Embryonic facial prominence (tissue), 1 donor: Measurements from ENCODE around the gene PRKN.

Experiments used
- DNase-seq: peaks from one replicate; pipeline ENCODE4 v3.0.0-alpha.2; 2016; ENCODE audit errors: extremely low spot score

The PRKN gene

DNA sequence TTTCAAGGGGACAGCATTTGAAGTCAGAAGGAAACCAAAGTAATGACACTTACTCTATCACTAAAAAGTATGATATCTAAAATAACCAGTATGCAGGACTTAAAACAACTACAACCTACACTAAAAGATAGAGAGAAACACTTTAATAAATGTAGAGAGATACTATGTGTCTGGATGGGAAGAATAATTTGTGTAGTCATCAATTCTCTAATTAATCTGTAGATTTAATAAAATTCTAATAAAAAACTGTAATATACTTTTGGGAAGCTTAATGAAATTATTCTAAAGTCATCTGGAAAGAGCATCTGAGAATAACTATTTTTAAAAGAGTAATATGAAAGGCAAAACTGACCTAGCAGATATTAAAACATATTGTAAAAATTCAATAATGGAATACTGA lies 52.1 kb downstream of the PRKN start:
- no peak for DNase-seq

DNA sequence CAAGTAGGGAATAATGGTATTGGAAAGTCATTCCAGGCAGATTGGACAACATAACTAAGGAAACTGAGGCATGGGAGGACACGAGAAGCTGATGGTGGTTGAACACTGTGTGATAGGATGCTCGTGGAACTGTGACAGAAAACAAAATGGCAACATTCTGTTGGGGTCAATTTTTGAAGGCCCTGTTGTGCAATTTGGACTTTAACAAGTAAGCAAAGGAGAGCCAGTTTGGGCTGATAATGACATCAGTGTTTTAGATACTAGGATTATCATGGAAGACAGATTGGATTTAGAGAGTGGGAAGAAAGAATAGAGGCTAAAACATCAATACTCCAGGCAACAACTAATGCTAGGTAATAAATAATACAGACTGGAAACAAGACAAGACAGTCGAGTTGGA lies 53.1 kb downstream of the PRKN start:
- DNase-seq = no peak

DNA sequence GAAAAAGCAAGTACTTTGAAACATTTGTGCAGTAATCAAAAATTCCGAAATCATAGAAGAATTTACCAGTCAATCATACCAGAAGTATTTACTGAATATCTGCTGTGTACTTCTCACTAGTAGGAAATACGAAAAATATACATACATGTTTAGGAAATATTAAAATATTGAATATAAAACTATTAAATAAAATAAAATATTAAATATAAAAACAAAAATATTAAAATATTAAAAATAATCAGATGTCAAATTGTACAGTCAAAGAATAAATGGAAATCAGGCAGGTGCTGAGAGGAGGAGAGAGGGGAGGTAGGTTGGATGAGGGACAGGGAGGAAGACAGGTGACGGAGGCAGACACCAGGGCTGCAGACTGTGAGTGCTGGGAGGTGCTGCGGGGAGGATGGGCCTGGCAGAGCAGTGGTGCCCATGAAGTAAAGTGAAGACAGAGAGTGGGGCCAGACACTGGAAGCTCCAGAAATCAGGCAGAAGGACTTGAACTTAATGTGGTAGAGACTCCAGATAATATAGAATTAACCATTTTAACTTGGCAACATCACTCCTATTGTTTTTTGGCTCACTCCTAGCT lies 55.9 kb downstream of the PRKN start:
- no peak for DNase-seq

DNA sequence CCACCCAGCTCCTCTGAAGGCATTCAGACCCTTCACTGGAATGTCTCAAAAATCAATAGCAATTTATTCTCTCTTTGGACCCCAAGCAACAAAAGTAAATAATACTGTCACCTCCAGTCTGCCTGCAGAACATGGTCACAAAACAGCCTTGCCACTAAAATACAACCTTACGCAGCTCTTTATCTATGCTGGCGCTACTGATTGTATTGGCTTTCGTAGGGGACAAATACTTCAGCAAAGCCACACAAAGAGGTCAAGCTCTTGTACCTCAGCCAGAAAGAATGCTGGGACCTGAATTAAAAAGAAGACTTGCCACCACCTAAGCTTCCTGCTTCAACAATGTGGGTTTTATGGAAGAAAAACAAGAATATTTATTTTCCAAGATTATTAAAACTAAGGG lies 57.2 kb downstream of the PRKN start:
- DNase-seq = no peak

DNA sequence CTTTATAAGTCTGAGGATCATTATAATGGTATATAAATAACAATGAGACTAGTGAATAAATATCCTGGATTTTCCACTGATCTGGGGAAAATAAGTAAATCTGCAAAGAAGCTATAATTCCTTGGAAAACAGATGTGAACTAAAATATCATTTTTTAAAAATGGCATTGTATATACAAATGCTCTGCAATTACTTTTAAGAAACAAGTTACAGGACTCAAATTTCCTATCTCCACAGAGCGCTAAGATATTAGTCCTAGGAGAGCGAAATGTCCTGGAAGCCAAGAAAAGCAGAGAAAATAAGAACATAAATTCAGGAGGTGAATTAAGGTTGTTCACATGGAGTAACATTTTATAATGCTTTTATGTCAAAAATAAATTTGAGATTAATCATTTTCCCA lies 61.3 kb downstream of the PRKN start:
- DNase-seq = no peak

DNA sequence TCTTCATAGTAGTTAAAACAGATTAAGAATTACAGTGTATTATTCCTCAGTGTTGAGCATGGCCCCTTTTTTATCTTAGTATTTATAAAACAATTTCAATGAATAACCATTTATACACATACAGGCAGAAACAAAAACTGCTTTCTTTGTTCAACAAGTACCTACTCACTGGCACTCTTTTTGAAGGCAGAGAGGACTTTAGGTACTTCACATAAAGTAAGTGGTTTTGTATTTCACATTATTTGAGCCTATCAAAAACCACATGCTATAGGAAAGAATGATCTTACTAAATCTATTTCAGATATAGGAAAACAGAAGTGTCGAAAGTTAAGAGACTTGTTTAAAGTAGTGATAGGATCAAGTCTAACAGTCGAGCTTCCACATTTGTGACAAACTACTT lies 73.8 kb downstream of the PRKN start:
- DNase-seq = no peak

DNA sequence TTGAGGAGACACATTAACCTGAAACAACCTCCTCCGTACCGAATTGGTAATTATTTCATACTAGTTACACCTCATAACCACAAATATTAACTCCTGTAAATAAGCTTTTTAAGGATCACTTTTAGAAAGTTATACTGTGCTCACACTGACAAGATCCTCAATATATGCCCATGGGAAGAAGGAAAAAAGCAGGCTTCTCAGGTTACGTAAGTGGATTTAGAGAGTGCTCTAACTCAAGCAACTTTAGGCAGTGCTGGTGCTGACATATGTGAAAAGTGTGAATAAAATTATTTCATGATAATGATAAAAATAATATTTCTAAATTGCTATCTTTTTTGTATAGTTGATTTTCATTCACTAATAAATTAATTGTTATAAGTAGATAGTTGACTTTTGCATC lies 76.1 kb downstream of the PRKN start:
- DNase-seq = no peak

DNA sequence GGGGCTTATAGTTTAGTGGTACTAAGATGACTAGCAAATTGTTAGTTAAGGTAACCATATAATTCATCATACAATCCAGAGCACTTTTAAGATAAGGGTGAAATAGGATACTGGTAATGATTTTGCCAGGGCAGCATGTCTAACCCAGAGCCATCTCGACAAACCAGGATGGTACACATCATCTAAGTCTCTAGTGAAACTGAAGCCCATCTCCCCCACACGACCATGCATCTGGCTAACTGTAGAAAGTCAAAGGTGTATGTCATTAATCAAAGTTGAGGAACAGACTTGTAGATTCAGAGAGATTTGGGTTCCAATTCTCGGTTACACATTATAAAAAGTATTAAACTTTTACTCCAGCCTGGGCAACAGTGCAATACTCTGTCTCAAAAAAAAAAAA lies 78.3 kb downstream of the PRKN start:
- no peak for DNase-seq

DNA sequence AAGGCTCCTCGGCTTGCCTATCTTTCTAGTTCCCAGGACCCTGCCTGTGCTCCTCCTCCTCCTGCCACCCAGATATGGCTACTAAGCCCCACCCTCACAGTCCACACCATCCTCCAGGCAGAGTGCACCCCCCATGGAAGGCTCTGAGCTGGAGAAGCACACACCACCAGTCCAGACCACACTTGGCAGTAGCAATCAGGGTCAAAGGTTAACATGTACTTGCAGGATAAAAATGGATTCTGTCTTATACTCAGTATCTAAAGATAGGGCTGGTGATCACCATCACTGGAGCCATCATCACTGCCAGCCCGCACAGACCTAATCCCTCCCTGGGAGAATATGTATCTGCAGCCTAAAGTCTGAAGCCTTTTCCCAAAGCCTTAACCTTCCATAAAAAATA lies 83.4 kb downstream of the PRKN start:
- DNase-seq = no peak

DNA sequence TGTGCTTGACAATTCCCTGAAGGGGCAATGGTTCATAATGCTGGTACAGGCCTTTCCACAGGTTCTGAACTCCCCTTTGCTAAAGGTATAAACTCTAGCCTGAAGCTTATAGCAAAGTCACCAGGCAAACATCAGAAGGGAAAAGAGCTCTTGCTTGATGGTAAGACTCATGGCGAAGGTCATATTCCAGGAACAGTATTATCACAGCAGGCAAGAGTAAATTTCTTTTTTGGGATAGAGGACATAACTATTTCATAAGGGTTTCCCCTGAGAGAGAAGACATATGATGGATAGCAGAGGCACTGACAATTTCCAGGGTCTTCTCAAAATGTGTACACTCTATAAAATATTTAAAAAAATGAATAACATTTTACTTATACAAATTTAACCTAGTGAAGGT lies 86.8 kb downstream of the PRKN start:
- DNase-seq = no peak

DNA sequence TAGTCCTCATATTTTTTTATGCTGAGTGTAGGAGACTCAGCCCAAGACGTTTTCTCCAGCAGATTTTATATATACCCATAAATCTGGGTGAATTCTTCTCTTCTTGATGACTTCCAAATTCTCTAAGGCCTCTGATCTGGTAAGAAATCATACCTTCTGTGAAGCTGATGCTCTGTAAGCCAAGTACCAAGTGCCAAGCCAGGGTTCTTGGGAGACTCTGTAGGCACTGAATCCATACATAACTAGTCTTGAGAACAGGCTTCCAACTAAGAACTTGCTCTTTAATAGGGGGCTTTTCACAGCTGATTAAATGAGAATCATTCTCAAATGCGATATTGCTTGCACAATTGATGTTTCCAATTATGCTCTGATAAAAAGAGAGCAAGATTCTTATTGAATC lies 87.6 kb downstream of the PRKN start:
- no peak for DNase-seq

DNA sequence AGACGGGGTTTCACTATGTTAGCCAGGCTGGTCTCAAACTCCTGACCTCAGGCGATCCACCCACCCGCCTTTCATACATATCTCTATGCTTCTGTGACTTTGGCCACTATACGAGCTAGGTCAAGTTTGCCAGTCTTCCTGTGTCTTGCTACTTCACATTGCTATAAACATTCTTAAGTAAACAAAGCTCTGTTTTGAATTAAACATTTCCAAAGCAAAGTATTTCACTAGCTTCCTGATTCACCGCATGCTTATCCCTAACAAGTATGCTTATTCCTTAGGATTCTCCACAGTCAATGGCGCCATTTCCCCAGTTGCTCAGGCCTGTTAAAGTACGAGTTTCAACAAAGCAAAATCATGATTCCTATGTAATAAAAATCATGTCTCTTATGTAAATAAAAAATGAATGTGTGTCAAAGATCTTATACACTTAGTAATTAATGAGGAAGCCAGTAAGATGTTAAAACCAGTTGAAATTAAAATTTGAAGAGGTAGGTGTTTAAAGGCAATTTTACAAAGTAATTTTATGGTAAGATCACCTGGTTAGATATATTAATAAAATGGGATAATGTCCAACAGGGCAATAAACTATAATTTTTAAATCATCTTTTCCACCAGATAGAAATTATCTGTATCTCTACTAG lies 88.5 kb downstream of the PRKN start:
- DNase-seq = no peak

DNA sequence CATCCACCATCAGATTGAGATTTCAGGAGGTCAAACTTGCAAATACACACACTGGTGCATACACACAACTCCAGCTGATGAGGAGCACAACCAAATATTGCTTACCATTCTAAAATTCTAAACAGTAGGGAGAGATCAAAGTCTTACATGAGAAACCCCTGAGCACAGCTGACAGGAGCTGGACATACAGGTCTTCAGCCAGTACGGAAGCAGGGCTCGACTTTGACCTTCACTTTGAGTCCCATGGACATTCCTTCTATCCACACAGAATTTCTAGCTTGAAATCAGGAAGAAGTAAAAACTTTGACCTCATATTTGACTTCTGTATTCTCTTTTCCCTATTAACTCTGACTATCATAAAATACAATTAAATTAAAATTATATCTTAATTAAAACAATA lies 90.2 kb downstream of the PRKN start:
- DNase-seq = no peak

DNA sequence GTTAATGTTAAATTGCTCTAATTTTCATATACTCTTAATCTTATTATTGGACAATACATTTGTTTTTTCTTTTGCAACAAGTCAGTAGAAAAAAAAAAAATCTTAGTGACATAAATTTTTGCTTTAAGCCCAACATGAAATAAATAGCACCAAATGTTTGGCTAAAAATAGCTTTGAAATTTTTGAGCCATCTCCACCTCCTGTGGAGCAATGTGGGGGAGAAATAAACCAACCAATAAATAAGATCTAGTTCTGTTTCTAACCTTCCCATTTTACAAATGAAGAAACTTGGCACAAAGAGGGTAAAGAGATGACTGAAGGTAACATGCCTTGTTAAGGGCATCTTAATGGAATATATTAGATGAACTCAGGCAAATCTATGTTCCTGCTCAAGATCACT lies 91.4 kb downstream of the PRKN start:
- no peak for DNase-seq

DNA sequence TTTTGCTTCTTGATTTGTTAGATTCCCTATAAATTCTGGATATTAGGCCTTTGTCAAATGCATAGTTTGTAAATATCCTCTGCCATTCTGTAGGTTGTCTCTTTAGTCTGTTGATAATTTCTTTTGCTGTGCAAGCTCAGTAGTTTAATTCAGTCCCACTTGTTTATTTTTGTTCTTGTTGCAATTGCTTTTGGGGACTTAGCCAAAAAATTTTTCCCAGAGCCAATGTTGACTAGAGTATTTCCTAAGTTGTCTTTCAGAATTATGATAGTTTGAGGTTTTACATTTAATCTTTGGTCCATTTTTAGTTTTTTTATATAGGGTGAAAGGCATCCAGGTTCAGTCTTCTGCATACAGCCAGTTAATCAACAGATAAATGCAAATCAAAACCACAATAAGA lies 96.0 kb downstream of the PRKN start:
- no peak for DNase-seq

DNA sequence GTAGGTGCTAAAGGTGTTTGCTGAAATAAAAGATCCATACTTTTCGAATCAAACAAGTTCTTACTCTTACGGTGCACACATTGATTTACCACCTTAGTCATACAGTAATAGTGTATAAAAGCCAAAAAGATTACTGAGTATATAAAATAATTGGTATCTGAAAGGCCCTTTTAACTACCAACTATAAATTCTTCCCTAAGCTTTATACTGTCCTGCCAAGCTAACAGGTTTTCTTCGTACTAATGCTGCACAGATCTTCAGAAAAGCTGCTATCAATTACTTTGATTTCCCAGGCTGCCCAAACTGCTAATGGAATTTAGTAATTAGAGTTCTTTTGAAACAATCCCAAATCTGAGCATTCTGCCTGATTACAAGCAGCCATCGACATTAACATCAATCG lies 97.5 kb downstream of the PRKN start:
- no peak for DNase-seq

DNA sequence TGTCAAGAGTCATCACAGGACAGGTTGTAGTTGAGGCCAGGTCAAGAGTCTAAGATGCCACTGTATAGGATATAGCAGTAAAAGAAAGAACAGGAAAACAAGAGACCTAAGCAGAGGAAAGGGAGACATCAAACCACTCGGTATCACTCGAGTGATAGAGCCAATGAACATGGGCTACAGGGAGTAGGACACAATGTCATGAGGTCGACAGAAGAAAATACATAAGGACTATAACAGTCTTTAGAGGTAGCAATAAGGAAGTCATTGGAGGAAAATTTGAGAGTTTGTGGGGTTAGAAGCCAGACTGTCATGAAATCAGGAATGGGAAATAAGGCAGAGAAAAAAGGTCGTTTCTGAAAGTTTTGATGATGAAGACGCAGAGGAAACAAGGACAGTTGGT lies 99.7 kb downstream of the PRKN start:
- DNase-seq = no peak

DNA sequence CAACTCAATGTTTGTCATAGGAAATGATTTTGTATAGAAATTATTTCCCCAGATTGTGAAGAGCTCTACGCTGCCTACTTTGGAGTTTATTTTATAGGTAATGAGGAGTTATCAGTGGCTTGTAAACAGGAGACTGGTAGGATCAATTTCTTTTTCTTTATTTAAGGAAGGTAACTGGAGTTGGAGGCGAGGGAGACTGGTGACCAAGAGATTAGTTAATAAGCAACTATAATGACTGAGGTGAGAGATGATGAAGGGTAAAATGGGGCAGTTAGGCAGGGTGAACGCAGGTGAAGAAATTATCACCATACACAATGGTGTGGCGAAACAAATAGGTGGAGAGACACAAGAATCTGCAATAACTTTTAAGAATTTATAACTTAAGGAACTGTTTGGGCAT lies 100.2 kb downstream of the PRKN start:
- DNase-seq = no peak

DNA sequence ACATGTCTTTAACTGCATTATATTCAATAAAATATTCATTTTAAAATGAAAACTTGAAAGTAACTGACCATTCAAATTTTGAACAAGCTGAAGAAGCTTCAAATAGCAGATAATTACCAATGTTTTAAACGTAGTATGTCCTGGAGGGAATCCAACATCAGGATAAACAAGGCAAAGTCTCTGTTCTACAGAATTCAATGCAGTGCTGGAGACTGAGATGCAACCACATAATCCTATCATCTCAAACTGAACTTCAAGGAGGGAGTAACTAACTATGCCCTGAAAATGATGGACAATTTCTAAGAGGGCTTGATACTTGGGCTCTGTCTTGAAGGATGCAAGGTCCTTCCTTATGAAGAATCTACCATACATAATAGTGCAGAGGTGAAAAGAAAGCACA lies 100.7 kb downstream of the PRKN start:
- DNase-seq = no peak

DNA sequence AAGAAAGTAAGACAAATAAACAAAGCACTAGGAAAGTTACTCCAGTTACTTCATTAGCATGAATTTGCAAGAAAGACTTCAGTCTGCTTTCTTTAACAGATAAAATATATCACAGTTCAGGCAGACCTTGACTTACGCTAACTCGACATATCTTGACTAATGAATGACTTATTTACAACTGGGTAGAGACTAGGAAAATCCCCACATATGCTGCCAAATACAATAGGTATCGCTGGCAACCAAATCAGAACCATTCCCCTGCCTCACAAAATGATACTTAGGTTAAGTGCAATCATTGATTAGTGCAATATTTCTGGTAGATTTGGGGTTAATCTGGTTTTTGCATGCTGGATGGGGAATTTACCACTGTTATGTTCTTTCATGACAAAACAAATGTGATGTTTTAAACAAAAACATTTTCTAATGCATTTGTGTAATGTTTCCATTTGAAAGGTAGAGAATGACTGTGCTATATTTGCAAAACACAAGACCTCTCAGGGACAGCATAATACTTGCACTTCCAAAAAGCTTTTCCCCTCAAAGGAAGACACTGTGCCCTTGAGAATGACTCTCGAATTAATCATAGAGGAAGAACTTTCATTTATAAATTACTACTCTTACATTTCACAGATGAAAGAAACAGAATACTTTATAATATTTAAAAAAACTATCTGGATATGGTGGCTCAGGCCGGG lies 101.6 kb downstream of the PRKN start:
- DNase-seq = no peak

DNA sequence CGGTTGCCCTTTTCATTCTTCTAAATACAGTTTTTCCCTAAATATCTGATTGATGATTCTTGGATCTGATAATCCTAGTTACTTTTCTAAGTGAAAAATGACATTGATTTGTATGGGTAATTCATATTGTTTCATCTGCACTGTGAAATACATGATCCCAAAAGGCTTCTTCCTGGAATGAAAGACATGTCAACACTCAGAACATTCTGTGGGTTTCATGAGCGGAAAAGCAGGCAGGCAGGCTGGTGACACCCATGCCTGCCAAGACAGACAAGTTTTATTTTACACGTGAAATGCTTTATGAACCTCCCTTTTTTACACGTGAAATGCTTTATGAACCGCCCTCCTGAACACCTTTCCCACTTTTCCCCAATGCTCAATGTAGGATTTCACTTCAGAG lies 105.0 kb downstream of the PRKN start:
- DNase-seq = no peak

DNA sequence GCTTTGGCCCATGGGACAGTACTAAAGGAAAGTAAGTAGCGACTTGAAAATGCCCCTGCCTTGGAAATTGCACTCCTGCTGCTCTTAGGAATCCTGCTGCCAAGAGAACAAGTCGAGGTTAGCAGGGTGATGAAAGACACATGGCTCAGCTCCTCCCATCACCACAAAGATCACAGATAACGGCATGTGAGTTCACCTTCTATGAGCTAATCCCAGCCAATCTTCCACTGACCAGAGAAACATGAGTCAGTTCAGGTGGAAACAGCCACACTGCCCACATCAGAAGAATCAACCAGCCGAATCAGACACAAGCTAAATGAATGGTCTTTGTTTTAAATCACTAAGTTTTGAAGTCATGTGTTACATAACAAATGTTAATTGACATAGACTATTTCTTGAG lies 106.3 kb downstream of the PRKN start:
- DNase-seq = no peak

DNA sequence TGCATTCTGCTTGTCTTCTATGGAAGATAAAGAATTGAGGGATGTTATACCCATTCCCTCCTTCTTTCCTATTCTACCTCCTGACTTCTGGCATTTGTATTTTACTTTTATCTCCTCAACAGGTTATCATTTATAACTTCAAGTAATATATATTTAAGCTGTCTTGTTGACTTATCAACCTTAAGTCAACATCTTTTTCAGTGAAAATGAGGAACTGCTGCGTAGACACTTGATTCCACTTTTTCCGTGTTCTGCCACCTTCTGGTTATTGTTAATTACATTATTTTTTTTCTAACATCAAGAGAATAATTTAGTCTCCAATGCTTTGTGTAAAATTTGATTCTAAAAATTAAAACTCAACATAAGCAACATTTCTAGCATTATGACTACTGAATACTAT lies 107.5 kb downstream of the PRKN start:
- DNase-seq = no peak
